Fibroblast of villous mesenchyme (primary cell): ENCODE results near the gene MYO1D. TPM values are rescaled to one million over a fixed set of nuclear protein-coding genes. Genes with fewer than 3 reads are reported as not detected.
A peak's percentile ranks its signal among the peaks of the same experiment; 100 is the strongest.

ENCODE experiments used
- DNase-seq: peaks from one replicate; pipeline ENCODE4 v3.0.0-alpha.2; 2010; ENCODE audit warnings: low read depth
- H3K4me3 ChIP-seq: 2 replicates; pipeline ENCODE4 v1.5.1; 2011; ENCODE audit warnings: low read depth, mild to moderate bottlenecking, low read length
- total RNA-seq: library from RNA; depleted of rRNA; stranded (reverse); fragments of >200 nt; gene quantifications from 2 replicates; pipeline ENCODE4 v1.2.3, GENCODE V29; 2012
- TF ChIP-seq, protein P1 (sequence below): IDR thresholded peaks from 2 replicates; pipeline ENCODE4 v1.5.1; 2012; ENCODE audit warnings: low read depth, mild to moderate bottlenecking, low read length; ENCODE audit not compliant: insufficient read depth

Gene MYO1D
- total RNA-seq, 1 donor: 19.0 TPM

DNA sequence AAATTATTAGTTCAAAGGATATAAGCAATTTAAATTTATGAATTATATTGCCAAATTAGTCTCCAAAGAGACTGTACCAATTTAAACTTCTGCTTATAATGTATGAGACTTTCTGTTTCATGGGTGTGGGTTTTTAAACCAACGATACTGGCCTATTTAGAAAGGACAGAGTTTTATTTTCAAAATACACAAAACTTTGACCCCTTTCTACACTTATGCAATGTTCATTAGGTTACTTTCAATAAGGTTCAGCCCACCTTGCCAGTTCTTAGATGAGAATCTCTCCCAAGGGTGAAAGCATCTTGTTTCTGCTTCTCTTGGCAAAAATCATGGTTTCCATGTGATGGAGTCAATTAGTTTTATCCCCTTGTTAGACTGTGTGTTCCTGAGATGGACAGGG, 84.7 kb downstream of the MYO1D start:
- TF ChIP-seq, protein P1, sequence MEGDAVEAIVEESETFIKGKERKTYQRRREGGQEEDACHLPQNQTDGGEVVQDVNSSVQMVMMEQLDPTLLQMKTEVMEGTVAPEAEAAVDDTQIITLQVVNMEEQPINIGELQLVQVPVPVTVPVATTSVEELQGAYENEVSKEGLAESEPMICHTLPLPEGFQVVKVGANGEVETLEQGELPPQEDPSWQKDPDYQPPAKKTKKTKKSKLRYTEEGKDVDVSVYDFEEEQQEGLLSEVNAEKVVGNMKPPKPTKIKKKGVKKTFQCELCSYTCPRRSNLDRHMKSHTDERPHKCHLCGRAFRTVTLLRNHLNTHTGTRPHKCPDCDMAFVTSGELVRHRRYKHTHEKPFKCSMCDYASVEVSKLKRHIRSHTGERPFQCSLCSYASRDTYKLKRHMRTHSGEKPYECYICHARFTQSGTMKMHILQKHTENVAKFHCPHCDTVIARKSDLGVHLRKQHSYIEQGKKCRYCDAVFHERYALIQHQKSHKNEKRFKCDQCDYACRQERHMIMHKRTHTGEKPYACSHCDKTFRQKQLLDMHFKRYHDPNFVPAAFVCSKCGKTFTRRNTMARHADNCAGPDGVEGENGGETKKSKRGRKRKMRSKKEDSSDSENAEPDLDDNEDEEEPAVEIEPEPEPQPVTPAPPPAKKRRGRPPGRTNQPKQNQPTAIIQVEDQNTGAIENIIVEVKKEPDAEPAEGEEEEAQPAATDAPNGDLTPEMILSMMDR: no peak
- DNase-seq: no peak

DNA sequence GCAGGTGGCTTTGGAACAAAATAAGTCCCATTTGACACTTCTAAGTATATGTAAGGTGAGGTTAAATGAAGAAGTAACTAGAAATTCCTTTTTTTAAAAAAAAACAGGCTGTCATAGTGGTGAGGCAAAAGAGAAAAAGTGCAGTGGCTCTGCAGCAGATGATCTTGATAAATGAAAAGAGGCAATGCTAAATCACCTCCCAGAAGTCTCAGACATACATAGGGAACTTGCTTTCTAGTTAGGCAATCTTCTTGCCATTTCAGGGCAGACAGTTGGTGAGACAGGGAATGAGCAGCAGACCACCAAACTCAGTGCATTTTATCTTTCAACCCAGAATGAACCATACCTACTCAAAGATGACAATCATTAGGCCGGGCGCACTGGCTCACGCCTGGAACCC, 90.8 kb downstream of the MYO1D start:
- TF ChIP-seq, protein P1: no peak
- no peak overlapping the region for H3K4me3 ChIP-seq
- DNase-seq: no peak

More for the DNA sequence above, 84.7 kb downstream of the MYO1D start:
- H3K4me3 ChIP-seq: no peak overlapping the region

DNA sequence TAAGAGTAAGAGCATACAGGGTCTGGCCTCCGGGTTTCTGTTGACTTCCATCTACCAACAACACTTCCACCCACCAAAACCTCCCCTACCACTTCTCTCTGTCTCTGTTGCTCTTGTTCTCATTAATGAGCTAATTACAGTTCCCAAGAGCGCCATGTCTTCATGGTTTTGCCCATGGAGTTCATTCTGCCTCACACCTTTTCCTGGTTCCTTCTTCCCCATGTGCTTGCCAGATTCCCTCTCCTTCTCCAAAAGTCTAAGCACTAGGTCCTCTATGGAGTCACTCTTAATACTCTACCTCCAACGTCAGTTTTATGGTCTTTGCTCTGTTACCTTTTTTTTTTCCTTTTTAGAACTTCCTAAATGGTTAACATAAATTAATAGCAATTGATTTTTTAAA, 92.8 kb downstream of the MYO1D start:
- no peak overlapping the region for H3K4me3 ChIP-seq
- no peak for DNase-seq
- TF ChIP-seq, protein P1: no peak

DNA sequence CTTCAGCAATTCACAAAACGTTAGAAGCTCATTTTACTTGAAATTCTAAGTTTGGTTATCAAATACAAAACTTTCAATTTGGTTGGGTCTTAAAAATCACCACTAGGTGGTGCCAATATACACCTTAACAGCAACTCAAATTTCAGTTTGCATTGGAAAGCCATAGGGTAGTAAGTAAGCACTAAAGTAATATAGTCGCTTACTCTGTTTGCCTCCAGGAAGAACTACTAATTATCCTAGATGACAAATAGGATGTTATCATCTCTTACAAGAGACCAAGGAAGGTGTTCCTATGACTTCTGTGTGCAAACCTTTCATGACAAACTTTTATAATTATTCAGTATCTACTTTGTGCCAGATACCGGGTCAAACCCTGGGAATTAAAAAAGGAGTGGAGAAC, 93.3 kb downstream of the MYO1D start:
- peak; percentile 70 for DNase-seq
- TF ChIP-seq, protein P1: peak; percentile 62
- no peak overlapping the region for H3K4me3 ChIP-seq

DNA sequence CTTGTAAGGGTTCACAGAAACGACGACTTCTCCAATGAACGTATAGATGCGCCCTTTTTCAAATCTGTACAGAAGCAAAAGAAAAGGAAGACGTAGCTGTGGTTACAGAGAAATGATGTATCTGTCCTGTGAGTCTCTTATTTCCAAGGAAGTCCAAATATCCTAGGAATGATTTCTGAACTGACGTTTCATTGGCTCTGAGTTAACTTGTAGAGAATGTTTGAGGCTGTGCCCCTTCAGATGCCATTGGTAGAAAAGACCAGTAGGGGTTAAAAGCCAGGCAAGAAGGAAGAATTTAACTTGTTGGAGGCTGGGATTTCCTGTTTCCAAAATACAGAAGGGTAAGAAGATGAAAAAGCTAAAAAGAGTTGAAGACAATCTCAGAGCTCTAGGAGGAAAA, 96.2 kb downstream of the MYO1D start:
- TF ChIP-seq, protein P1: no peak
- DNase-seq: no peak
- H3K4me3 ChIP-seq: no peak overlapping the region

DNA sequence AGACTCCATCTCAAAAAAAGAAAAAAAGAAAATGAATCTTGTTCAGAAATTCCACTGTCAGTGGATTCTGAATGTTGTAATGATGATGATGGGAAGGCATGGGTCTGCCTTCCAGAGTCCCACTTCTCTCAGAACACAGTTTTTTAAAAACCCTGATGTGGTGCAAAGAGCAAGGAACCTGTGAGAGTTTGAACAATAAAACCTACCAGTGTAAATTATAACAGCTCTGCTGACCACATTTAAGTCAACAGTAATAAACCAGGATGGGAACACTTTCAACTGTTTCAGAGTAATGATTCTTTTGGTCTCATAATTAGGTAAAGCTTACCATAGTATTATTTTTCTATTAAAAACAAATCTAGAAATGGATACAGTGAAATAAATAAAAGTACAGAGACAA, 99.0 kb downstream of the MYO1D start:
- TF ChIP-seq, protein P1: no peak
- DNase-seq: no peak
- no peak overlapping the region for H3K4me3 ChIP-seq

DNA sequence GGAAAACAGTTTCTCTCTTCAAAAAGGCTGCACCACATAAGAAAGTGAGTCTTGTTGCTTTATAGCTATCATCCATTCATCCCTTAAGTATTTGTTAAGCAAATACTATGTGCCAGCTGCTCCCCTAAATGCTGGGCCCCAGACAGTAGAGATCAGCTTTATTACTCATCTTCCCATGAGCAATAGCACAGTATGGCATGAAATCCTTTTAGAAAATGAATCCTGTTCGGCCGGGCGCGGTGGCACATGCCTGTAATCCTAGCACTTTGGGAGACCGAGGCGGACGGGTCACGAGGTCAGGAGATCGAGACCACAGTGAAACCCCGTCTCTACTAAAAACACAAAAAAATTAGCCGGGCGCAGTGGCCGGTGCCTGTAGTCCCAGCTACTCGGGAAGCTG, 99.5 kb downstream of the MYO1D start:
- H3K4me3 ChIP-seq: no peak overlapping the region
- DNase-seq: no peak
- TF ChIP-seq, protein P1: no peak
